HepG2 (cell line): ENCODE results near the gene TNNT1. TPM values are rescaled to one million over a fixed set of nuclear protein-coding genes. Genes with fewer than 3 reads are reported as not detected.

Experiments
- AKNA ChIP-seq: sonication (generic); formaldehyde crosslinking; IDR thresholded peaks from 2 replicates; pipeline ENCODE4 v1.4.0; 2020; ENCODE audit warnings: missing genetic modification reagents, borderline replicate concordance
- CENPBD1 ChIP-seq: sonication (generic); formaldehyde crosslinking; IDR thresholded peaks from 2 replicates; pipeline ENCODE4 v1.8.0; 2022; ENCODE audit warnings: missing genetic modification reagents, low read depth, mild to moderate bottlenecking, borderline replicate concordance
- ELF1 ChIP-seq: sonication (generic); formaldehyde crosslinking; IDR thresholded peaks from 2 replicates; pipeline ENCODE4 v1.4.0; 2020; ENCODE audit warnings: missing genetic modification reagents
- IKZF5 ChIP-seq: IDR thresholded peaks from 2 replicates; pipeline ENCODE4 v1.6.1; 2018; ENCODE audit warnings: missing genetic modification reagents, mild to moderate bottlenecking, missing compliant biosample characterization
- IRF9 ChIP-seq: sonication (generic); formaldehyde crosslinking; IDR thresholded peaks from 2 replicates; pipeline ENCODE4 v1.8.0; 2022; ENCODE audit warnings: missing genetic modification reagents, mild to moderate bottlenecking, borderline replicate concordance
- PITX1 ChIP-seq: sonication (generic); formaldehyde crosslinking; IDR thresholded peaks from 2 replicates; pipeline ENCODE4 v1.5.1; 2020; ENCODE audit warnings: mild to moderate bottlenecking, missing genetic modification reagents
- PRDM4 ChIP-seq: sonication (generic); formaldehyde crosslinking; IDR thresholded peaks from 2 replicates; pipeline ENCODE4 v1.9.0; 2021; ENCODE audit warnings: missing genetic modification reagents, borderline replicate concordance
- SAP130 ChIP-seq: IDR thresholded peaks from 2 replicates; pipeline ENCODE4 v1.6.1; 2016; ENCODE audit warnings: low read depth
- TBX2 ChIP-seq: sonication (generic); formaldehyde crosslinking; IDR thresholded peaks from 2 replicates; pipeline ENCODE4 v1.5.0; 2020; ENCODE audit warnings: missing genetic modification reagents, mild to moderate bottlenecking, borderline replicate concordance
- TFAP4 ChIP-seq: sonication (generic); IDR thresholded peaks from 2 replicates; pipeline ENCODE4 v1.6.1; 2016; ENCODE audit warnings: low read depth, borderline replicate concordance
- THRA ChIP-seq: sonication (generic); formaldehyde crosslinking; IDR thresholded peaks from 2 replicates; pipeline ENCODE4 v1.4.0; 2020; ENCODE audit warnings: missing genetic modification reagents, borderline replicate concordance
- U2AF2 ChIP-seq: fragments of 200-400 bp; formaldehyde crosslinking; IDR thresholded peaks from 2 replicates; pipeline ENCODE4 v1.6.1; 2017; ENCODE audit warnings: low read depth, mild to moderate bottlenecking, low read length
- ZBTB42 ChIP-seq: sonication (generic); formaldehyde crosslinking; IDR thresholded peaks from 2 replicates; pipeline ENCODE4 v1.5.0; 2020; ENCODE audit warnings: mild to moderate bottlenecking, missing genetic modification reagents
- ZNF143 ChIP-seq: sonication (generic); formaldehyde crosslinking; IDR thresholded peaks from 2 replicates; pipeline ENCODE4 v1.4.0; 2020; ENCODE audit warnings: missing genetic modification reagents
- ZNF768 ChIP-seq: sonication (generic); formaldehyde crosslinking; IDR thresholded peaks from 2 replicates; pipeline ENCODE4 v1.4.0; 2020; ENCODE audit warnings: missing genetic modification reagents
- polyA plus RNA-seq, 8 experiments: library from polyadenylated mRNA; depleted of rRNA in 3 of 8; stranded (reverse) in 7 of 8; unstranded in 1 of 8; fragments of >200 nt; fragmentation: Illumina TruSeq in 4 of 8; extraction: Trizol in 4 of 8; gene quantifications; 2 replicates each; pipeline versions ENCODE4 v1.2.1 to v1.2.3, GENCODE V29; 2011 to 2016; ENCODE audit warnings: low read depth in 4 of 8, missing spikeins in 1 of 8, mixed read lengths in 1 of 8; ENCODE audit not compliant: insufficient read depth in 1 of 8
- total RNA-seq, 5 experiments: library from RNA; depleted of rRNA; stranded (reverse); fragments of >200 nt; fragmentation: Illumina TruSeq; extraction: Trizol; gene quantifications; 2 replicates each; pipeline ENCODE4 v1.2.3, GENCODE V29; 2016; ENCODE audit warnings: low read depth in 1 of 5

The TNNT1 gene
- total and polyA plus RNA-seq, 2 of the 13 experiments (the other 11 are each of a cell fraction or from before 2014, with no cell fraction given), result 1.3 to 2.4 TPM

GRCh38 chr19:55178781-55179599 lies 30.0 kb upstream of the TNNT1 start (continued):
- TF ChIP-seq ZNF768 (CRISPR knock-in tag) (0 out of 2 replicates have a peak, but pooled peaks have one; percentile 19), IRF9 (CRISPR knock-in tag) (0 out of 2 replicates have a peak, but pooled peaks have one; percentile 38), AKNA (CRISPR knock-in tag) (no peak), ELF1 (CRISPR knock-in tag) (peak; percentile 67), PRDM4 (CRISPR knock-in tag) (no peak), SAP130 (CRISPR knock-in tag) (peak; percentile 29; the same call in 1 of the 2 replicates), TBX2 (CRISPR knock-in tag) (no peak), IKZF5 (no peak; the same call in 1 of the 2 replicates), ZNF143 (peak; percentile 99), THRA (no peak), PITX1 (CRISPR knock-in tag) (peak; percentile 20; the same call in 1 of the 2 replicates), U2AF2 (peak; percentile 94), ZBTB42 (CRISPR knock-in tag) (0 out of 2 replicates have a peak, but pooled peaks have one; percentile 7), CENPBD1 (CRISPR knock-in tag) (no peak), TFAP4 (peak; percentile 47; the same call in 1 of the 2 replicates)
